ENCODE measurements around the gene CDK6. TPM values are rescaled to one million over a fixed set of nuclear protein-coding genes. Genes with fewer than 3 reads are reported as not detected.
A peak's percentile ranks its signal among the peaks of the same experiment; 100 is the strongest.

CDK6 gene
- total and polyA plus RNA-seq, 9 of the 15 experiments (the other 6 are each of a cell fraction or from before 2014, with no cell fraction given), result 7.6 to 109 (median 44.4) TPM

DNA sequence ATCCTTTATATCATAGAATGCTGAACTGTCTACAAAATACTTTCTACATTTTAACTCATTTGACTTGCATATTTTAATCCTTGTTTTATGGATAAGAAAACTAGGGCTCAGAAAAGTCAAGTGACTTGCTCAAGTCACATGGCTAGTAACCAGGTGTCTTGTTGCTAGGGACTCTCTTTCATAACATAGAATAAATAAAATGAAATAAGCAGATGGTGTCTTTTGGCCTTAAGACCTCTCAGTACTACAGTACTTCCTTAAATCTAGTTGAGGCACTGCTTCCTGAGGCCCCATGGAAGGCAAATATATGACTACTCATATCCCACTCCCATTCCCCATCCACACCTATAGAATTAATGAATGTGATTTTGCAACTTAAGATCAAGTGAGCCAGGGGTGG is 87.9 kb downstream of the CDK6 start:
- ChIA-PET POLR2A (no interaction called here), CTCF (ENCODE audit: low intra/inter-chr PET ratio) (no interaction called here)
- TF ChIP-seq IFI16 (CRISPR knock-in tag; IDR thresholded peaks at IDR 0.05), result no peak
- no peak for TF ChIP-seq EP300 (IDR thresholded peaks at IDR 0.05; ENCODE audit: low read length)
- no peak for TF ChIP-seq TFAP4 (CRISPR knock-in tag; IDR thresholded peaks at IDR 0.05; ENCODE audit: borderline replicate concordance)
- TF ChIP-seq, protein P1, sequence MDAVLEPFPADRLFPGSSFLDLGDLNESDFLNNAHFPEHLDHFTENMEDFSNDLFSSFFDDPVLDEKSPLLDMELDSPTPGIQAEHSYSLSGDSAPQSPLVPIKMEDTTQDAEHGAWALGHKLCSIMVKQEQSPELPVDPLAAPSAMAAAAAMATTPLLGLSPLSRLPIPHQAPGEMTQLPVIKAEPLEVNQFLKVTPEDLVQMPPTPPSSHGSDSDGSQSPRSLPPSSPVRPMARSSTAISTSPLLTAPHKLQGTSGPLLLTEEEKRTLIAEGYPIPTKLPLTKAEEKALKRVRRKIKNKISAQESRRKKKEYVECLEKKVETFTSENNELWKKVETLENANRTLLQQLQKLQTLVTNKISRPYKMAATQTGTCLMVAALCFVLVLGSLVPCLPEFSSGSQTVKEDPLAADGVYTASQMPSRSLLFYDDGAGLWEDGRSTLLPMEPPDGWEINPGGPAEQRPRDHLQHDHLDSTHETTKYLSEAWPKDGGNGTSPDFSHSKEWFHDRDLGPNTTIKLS (IDR thresholded peaks at IDR 0.05; ENCODE audit: borderline replicate concordance, low read depth), result no peak
- TF ChIP-seq ZNF124 (CRISPR knock-in tag; IDR thresholded peaks at IDR 0.05), result no peak
- TF ChIP-seq RFX1 (IDR thresholded peaks at IDR 0.05), result 0 out of 2 replicates have a peak, but pooled peaks have one; percentile 27
- H3K9ac ChIP-seq (ENCODE audit: insufficient read depth in 1 of 2, low read depth in 2 of 2, low read length in 2 of 2), result no peak overlapping the region
- H3K9me1 ChIP-seq (ENCODE audit: control insufficient read depth, insufficient read depth, low read length), result no peaks in the 10 kb centered on the region
- 0 out of 3 replicates have a peak, but pooled peaks cover 3% of the 10 kb centered on the region for H3K36me3 ChIP-seq (ENCODE audit: control insufficient read depth, insufficient read depth, low read length)
- no peak overlapping the region for H3K4me3 ChIP-seq
- FAIRE-seq (no peak), DNase-seq (ENCODE audit: extremely low read depth in 1 of 4, low spot score in 3 of 4) (no peak), ATAC-seq (no peak)
- in situ Hi-C loops (cut with MboI), result no loop called here
- no peaks in the 10 kb centered on the region for H3K4me1 ChIP-seq (replicated peaks in 1 of 2; ENCODE audit: control insufficient read depth in 2 of 2, insufficient read depth in 2 of 2, low read length in 2 of 2)
- no peaks in the 10 kb centered on the region for H4K20me1 ChIP-seq (replicated peaks; ENCODE audit: control insufficient read depth, insufficient read depth, low read length)
- no peaks in the 10 kb centered on the region for H3K9me3 ChIP-seq (replicated peaks; ENCODE audit: control insufficient read depth, insufficient read depth, low read depth, low read length)
- peaks cover 60% of the 10 kb centered on the region for H3K79me2 ChIP-seq (ENCODE audit: control insufficient read depth, insufficient read depth, low read length)
- no peak overlapping the region for H3K4me2 ChIP-seq (ENCODE audit: insufficient read depth, low read length)
- intact Hi-C loops (cut with micrococcal nuclease), result no loop called here
- H3K27me3 ChIP-seq (ENCODE audit: control insufficient read depth in 2 of 2, insufficient read depth in 2 of 2, low read length in 2 of 2), result no peaks in the 10 kb centered on the region
- H2AFZ ChIP-seq (ENCODE audit: low read depth, low read length), result no peak overlapping the region
- no peak overlapping the region for H3K27ac ChIP-seq (ENCODE audit: extremely low read depth, low read depth, low read length)
- no TSS peak for BruUV-seq (replicated peaks)

Measured in K562 (cell line).